ENCODE measurements around the gene ARHGAP28.

ARHGAP28 gene

GRCh38 chr18:6876641-6877041 lies 147.1 kb downstream of the ARHGAP28 start:
- no peak for ATAC-seq

DNA sequence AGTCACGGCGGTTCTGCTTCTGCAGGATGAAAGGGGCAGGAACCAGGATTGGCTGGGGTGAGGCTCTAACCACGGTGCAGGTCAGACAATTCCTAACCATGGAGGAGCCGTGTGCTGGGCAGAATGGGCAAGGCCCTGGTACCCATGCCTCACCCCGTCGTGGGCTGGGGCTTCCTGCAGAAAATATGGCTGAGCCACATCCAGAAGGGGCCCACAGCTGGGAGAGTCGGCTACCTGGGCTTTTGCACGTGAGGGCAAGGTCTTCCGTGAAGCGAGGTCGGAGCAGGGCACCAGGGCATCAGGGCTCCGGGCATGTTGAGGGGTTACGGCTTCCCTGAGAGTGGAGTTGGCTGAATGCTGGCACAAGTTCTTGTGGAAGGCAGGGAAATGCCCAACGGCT lies 147.8 kb downstream of the ARHGAP28 start:
- no peak for ATAC-seq

- ATAC-seq: no peak
Observed at GRCh38 chr18:6878556-6879297, 149.2 kb downstream of the ARHGAP28 start.

DNA sequence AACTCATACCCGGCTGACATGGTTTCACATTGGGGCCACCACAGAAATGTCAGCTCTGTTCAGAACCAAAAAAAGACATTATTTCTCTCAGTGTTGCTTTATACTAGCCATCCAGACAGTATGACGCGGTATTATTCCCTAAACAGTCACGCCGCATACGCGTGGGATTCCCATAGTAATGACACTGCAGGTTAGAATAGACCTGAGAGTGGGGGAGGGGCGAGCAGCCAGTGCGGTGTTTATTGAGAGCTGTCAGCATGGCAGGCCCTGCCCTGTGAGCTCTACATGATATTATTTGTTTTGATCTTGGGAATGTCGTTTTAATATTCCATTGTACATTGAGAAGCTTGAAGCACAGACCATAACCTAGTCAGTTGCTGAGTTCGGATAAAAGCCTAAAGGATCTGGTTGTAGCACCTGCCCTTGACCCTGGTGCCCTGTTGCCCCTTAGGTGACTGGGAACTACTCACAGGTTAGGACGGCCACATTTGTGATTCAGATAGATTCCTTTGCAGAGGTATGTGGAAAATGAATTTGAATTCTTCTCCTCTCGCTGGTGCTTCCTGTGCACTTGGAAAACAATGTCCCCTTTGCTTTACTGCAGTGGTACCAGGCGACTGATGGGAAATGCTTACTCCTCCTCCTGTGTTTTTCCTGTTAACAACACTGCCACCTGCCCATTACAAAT lies 150.1 kb downstream of the ARHGAP28 start:
- ATAC-seq: no peak

DNA sequence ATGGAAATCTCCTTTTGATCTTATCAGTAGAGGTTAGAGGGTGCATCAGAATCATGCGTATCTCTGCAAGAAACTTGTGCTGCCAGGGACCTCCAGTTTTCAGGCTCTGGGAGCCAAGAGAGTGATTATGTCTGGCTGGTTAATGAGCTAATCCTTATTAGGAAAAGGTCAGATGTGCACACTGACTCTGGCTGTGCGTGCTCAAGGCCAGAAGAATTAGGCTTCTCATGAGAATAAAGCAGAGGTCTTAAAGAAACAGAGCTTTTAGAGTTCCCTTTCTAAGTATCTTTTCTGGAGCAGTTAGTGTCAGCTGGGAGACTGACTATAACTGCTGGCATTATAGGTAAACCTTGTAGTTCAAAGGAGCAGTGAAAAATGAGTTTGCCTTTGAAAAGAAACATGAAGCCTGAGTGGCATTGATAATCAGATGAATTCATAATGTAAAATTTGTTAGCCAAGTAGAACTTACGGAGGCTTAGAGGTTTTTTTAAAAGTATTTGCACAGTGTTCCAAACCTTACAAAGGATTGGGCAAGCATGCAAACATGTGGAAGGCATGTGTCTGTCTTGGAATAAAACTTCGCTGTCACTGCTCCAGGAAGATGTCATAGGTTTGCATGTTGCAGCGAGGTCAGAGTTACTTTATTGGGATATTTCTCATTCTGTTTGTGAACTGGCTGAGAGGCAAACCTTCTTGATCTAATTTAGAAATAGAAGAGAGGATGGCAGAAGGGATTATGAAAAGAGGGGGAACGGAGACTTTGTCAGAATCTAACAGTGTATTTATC lies 151.7 kb downstream of the ARHGAP28 start:
- ATAC-seq: no peak

- no peak for ATAC-seq
Observed at GRCh38 chr18:6882401-6882800, 152.9 kb downstream of the ARHGAP28 start.

DNA sequence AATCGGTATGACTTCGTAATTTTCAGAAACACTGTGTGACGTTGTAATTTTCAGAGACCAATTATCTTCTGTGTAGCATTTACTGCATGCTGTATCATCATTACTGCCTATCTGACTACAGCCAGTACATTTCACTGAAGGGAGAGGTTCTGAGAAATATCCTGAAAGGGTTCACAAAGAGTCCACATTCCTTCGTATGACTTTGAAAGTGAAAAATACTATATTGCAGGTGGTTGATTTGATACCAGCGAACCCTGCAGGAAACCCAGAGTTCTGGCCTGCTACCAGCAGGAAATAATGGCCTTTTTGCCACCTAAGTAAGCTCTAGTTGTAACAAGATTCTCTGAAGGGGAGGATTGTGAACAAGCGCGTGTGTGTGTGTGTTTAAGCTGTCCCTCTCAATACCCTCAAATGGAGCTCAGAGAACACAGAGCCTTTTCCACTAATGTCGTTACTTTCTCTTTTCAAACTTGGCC lies 155.5 kb downstream of the ARHGAP28 start:
- no peak for ATAC-seq

DNA sequence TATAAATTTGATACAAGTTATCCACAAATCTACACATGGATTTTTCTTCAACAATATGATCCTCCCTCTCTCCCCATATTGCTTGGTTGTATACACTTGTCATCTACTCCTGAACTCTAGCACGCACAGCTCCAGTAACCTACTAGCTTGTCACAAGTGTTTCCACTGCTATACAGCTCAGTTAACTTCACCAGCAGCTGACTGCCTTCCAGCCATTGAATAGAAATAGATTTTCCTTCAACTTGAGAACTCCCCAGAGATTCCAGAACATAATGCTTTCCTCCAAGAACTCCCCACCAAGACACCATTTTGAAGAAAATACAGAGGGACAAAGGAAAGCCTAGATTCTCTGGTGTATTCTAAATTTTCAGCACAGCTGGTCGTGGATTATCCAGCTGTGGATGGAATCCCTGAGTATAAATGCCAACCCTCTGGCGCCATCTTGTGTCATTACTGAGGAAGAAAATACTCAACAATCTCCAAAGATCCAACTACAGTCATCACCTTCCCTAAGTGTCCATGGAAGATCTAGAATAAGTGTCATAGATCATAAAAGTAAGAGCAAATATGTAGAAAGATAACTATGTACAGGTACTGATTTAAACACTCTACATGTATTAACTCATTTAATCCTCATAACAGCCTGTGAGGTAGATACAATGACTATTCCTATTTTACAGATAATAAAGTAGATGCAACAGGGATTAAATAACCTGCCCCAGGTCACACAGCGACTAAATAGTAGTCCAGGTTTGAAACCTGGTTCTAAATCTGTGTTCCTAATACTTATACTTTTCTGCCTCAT lies 156.7 kb downstream of the ARHGAP28 start:
- ATAC-seq: no peak

- ATAC-seq: no peak
Observed at GRCh38 chr18:6886797-6887330, 157.3 kb downstream of the ARHGAP28 start.

DNA sequence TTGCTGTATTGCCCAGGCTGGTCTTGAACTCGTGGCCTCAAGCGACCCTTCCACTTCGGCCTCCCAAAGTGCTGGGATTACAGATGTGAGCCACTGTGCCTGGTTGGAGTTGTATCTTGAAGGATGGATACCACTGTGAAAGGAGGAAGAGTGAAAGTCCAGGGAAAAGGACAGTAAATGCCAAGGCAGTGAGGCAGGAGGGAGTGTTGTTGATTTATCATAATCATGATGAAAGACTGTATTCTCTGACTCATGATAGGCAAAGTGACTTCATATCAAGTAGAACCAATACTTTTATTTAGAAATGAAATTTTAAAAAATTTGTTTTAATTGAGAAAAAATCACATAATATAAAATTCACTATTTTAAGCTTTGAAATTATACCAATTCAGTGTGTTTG lies 162.3 kb downstream of the ARHGAP28 start:
- ATAC-seq: no peak

DNA sequence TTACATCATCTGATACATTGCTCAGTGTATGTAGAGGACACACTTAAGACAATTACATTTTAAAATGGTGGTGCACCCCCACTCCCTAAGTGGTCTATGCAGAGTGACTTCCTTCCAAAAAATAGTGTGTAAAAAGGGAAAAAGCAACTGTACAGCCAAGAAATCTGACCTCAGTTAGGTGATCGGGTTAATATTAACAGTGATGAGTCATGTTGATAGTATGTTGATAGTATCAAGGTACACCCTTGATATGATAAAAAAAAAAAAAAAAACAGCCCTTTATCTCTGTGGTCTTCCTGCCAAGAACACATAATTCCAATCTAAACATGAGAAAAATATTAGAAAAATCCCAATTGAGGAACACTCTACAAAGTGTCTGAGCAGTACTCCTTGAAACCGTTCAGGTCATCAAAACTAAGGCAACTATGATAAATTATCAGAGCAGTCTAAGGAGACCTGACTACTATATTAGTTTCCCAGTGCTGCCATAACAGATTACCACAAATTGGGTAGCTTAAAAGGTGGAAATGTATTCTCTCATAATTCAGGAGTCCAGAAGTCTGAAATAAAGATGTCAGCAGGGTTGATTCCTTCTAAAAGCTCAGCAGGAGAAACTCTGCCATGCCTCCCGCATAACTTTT lies 171.9 kb downstream of the ARHGAP28 start:
- no peak for ATAC-seq

GRCh38 chr18:6917072-6917471 lies 187.6 kb downstream of the ARHGAP28 start:
- no peak for ATAC-seq

DNA sequence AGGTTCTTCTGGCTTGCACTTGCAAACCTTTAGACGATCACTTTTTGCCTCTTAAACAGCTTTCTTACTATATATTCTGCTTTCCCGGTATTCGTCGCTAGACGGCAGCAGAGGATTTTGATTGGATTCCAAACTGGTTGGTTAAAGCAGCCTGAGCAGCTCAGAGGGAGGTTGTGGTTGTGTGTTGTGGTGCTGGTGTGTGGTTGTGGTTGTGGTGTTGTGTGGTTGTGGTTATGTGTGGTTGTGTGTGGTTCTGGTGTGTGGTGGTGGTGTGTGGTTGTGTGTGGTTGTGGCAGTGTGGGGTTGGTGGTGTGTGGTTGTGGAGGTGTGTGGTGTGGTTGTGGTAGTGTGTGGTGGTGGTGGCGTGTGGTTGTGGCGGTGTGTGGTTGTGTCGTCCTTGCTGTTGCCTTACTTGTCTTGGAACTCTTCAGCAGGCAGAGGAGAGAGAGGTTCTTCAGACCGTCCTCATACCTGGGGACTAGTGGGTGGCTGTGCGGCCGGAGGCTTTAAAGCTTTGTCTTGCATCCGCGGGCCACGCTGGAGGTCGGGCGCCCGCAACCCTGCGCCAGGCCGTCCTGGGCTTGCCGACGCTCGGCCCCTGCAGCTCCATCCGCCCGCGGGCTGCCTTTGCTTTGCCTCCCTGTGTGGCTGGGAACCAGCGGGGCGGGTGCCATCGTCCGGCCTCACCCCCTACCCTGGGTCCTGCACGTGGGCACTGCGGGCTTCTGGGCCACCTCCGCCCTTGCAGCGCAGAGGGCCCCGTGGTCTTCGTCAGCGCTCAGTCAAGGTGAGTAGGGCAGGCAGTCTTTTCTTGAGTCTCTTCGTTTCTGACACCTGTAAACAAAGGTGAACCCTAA lies 190.8 kb downstream of the ARHGAP28 start:
- ATAC-seq: no peak

GRCh38 chr18:6921571-6921970 lies 192.1 kb downstream of the ARHGAP28 start:
- ATAC-seq: no peak

GRCh38 chr18:6923220-6923619 lies 193.7 kb downstream of the ARHGAP28 start:
- no peak for ATAC-seq

GRCh38 chr18:6927153-6927552 lies 197.6 kb downstream of the ARHGAP28 start:
- ATAC-seq: no peak

GRCh38 chr18:6928359-6928758 lies 198.8 kb downstream of the ARHGAP28 start:
- no peak for ATAC-seq

DNA sequence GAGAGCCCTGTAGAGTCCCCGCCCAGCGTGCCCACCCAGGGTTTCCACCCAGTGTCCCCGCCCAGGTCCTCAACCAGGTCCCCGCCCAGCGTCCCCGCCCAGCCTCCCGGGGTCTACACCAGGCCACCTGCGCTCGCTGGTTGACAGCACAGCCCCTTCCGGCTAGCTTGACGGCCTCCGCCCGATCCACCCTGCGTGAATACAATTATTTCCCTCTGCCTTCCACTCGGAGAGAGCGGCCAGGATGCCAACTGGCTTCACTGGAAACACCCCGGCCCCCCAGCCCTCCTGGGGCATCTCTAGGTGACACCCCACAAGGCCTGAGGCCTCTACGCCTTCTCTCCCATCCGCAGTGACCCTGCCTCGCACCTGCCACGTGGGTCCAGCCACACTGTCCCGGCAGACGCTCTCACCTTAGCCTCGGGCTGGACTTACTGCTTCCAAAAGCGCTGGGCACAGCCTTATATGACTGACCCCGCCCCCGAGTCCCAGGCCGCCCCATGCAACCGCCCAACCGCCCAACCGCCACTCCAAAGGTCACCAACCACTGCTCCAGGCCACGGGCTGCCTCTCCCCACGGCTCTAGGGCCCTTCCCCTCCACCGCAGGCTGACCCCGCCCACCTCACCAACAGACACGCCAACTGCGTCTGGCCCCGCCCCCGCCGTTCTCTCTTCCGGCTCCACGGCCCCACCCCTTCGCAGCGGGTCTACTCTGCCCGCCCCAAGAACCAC lies 200.0 kb downstream of the ARHGAP28 start:
- no peak for ATAC-seq

GRCh38 chr18:6934859-6935258 lies 205.3 kb downstream of the ARHGAP28 start:
- no peak for ATAC-seq

GRCh38 chr18:6938003-6938402 lies 208.5 kb downstream of the ARHGAP28 start:
- no peak for ATAC-seq
